PFSK-1 (cell line): ENCODE data around the gene SYMPK.

ENCODE experiments used
- FOXP2 ChIP-seq: optimal IDR thresholded peaks from 2 replicates; pipeline ENCODE3; 2011; ENCODE audit warnings: borderline replicate concordance, control low read depth, inconsistent platforms; ENCODE audit not compliant: insufficient read depth; ENCODE audit errors: extremely low read length, extremely low read depth
- REST ChIP-seq, 2 experiments: IDR thresholded peaks; 2 replicates each; pipeline versions ENCODE4 v1.6.1 to v1.8.0; 2011 to 2012; ENCODE audit warnings: low read depth in 2 of 2, low read length in 2 of 2, control low read depth in 1 of 2, inconsistent platforms in 1 of 2, mild to moderate bottlenecking in 1 of 2, moderate library complexity in 1 of 2; ENCODE audit not compliant: insufficient read depth in 1 of 2
- SIN3A ChIP-seq: IDR thresholded peaks from 2 replicates; pipeline ENCODE4 v1.6.1; 2012; ENCODE audit warnings: mild to moderate bottlenecking, low read length, moderate library complexity, borderline replicate concordance; ENCODE audit not compliant: insufficient read depth

- no peak for TF ChIP-seq REST (IDR thresholded peaks at IDR 0.05; ENCODE audit: insufficient read depth in 1 of 2, low read depth in 2 of 2, low read length in 2 of 2)
- TF ChIP-seq FOXP2, result no peak
- no peak for TF ChIP-seq SIN3A
These were observed 8.7 kb downstream of the SYMPK start for GRCh38 chr19:45854167-45854778.
